Osteocyte (in vitro differentiated cells): Measurements from ENCODE around the gene ZNF729. TPM values are rescaled to one million over a fixed set of nuclear protein-coding genes. Genes with fewer than 3 reads are reported as not detected.
"Not testable (repeated sequence)": the region's sequence is repeated elsewhere in the genome, so short reads cannot be mapped to it uniquely, and the experiment has no call there.

Experiments used
- DNase-seq: peaks from one replicate; pipeline ENCODE4 v3.0.0; 2021; ENCODE audit warnings: mixed read lengths; ENCODE audit not compliant: unreplicated experiment; ENCODE audit errors: extremely low spot score
- H3K27ac Mint-ChIP-seq: one replicate; pipeline ENCODE4 v1.8.0; 2021; ENCODE audit warnings: mild to moderate bottlenecking, mixed read lengths; ENCODE audit not compliant: unreplicated experiment
- H3K27me3 Mint-ChIP-seq: one replicate; pipeline ENCODE4 v1.8.0; 2021; ENCODE audit warnings: mixed read lengths; ENCODE audit not compliant: unreplicated experiment
- H3K36me3 Mint-ChIP-seq: one replicate; pipeline ENCODE4 v1.8.0; 2021; ENCODE audit warnings: mixed read lengths; ENCODE audit not compliant: unreplicated experiment
- H3K4me1 Mint-ChIP-seq: one replicate; pipeline ENCODE4 v1.8.0; 2021; ENCODE audit warnings: mixed read lengths; ENCODE audit not compliant: unreplicated experiment
- H3K4me3 Mint-ChIP-seq: one replicate; pipeline ENCODE4 v1.8.0; 2021; ENCODE audit warnings: mild to moderate bottlenecking, moderate library complexity, mixed read lengths; ENCODE audit not compliant: unreplicated experiment
- H3K9me3 Mint-ChIP-seq: one replicate; pipeline ENCODE4 v1.8.0; 2021; ENCODE audit warnings: mixed read lengths; ENCODE audit not compliant: unreplicated experiment
- CTCF ChIP-seq: fragments of 200-600 bp; sonication (generic); IDR thresholded peaks from 2 replicates; pipeline ENCODE4 v1.5.0; 2021; ENCODE audit warnings: antibody characterized with exemption, mild to moderate bottlenecking, moderate library complexity
- total RNA-seq: library from RNA; stranded (reverse); gene quantifications from 2 replicates; pipeline ENCODE4 v1.2.1, GENCODE V29; 2021

The ZNF729 gene
- total RNA-seq, 1 donor from 2014 or later: not detected

GRCh38 chr19:22261596-22261995 lies 24.6 kb upstream of the ZNF729 start:
- no peaks in the 10 kb centered on the region for H3K36me3 Mint-ChIP-seq
- H3K27me3 Mint-ChIP-seq: no peaks in the 10 kb centered on the region
- H3K27ac Mint-ChIP-seq: no peak overlapping the region
- peaks cover 39% of the 10 kb centered on the region for H3K9me3 Mint-ChIP-seq
- peak; percentile 81 for DNase-seq
- H3K4me1 Mint-ChIP-seq: no peaks in the 10 kb centered on the region
- no peak overlapping the region for H3K4me3 Mint-ChIP-seq
- no peak for TF ChIP-seq CTCF

GRCh38 chr19:22263121-22263520 lies 23.1 kb upstream of the ZNF729 start:
- Mint-ChIP-seq H3K4me1 (no peaks in the 10 kb centered on the region), H3K9me3 (peaks cover 44% of the 10 kb centered on the region), H3K4me3 (no peak overlapping the region), H3K27me3 (no peaks in the 10 kb centered on the region), H3K36me3 (no peaks in the 10 kb centered on the region), H3K27ac (no peak overlapping the region)
- DNase-seq: peak; percentile 51
- TF ChIP-seq CTCF: no peak

GRCh38 chr19:22321554-22321953 lies 35.3 kb downstream of the ZNF729 start:
- H3K27ac Mint-ChIP-seq, H3K4me1 Mint-ChIP-seq, H3K36me3 Mint-ChIP-seq, H3K4me3 Mint-ChIP-seq, H3K27me3 Mint-ChIP-seq, DNase-seq: not testable (repeated sequence)
- H3K9me3 Mint-ChIP-seq: peaks cover 51% of the 10 kb centered on the region

- Mint-ChIP-seq H3K4me1 (no peaks in the 10 kb centered on the region), H3K27ac (no peak overlapping the region), H3K4me3 (no peak overlapping the region), H3K9me3 (peaks cover 73% of the 10 kb centered on the region), H3K36me3 (no peaks in the 10 kb centered on the region), H3K27me3 (no peaks in the 10 kb centered on the region)
- TF ChIP-seq CTCF: no peak
- DNase-seq: no peak
Measured at GRCh38 chr19:22326219-22326618, 40.0 kb downstream of the ZNF729 start.

GRCh38 chr19:22327321-22327720 lies 41.1 kb downstream of the ZNF729 start:
- no peaks in the 10 kb centered on the region for H3K27me3 Mint-ChIP-seq
- no peaks in the 10 kb centered on the region for H3K36me3 Mint-ChIP-seq
- H3K9me3 Mint-ChIP-seq: peaks cover 84% of the 10 kb centered on the region
- DNase-seq: peak; percentile 17
- H3K4me3 Mint-ChIP-seq: no peak overlapping the region
- H3K4me1 Mint-ChIP-seq: no peaks in the 10 kb centered on the region
- H3K27ac Mint-ChIP-seq: no peak overlapping the region
- no peak for TF ChIP-seq CTCF

GRCh38 chr19:22331521-22331920 lies 45.3 kb downstream of the ZNF729 start:
- Mint-ChIP-seq H3K36me3 (no peaks in the 10 kb centered on the region), H3K9me3 (peaks cover 72% of the 10 kb centered on the region), H3K4me3 (no peak overlapping the region), H3K4me1 (no peaks in the 10 kb centered on the region), H3K27me3 (no peaks in the 10 kb centered on the region), H3K27ac (no peak overlapping the region)
- DNase-seq: peak; percentile 60
- TF ChIP-seq CTCF: no peak
